GM12878 (cell line): ENCODE measurements around the gene COMMD6. TPM values are rescaled to one million over a fixed set of nuclear protein-coding genes. Genes with fewer than 3 reads are reported as not detected.

Experiments
- FOS ChIP-seq: IDR thresholded peaks from 3 replicates; pipeline ENCODE4 v1.6.1; 2011; ENCODE audit warnings: borderline replicate concordance; ENCODE audit not compliant: insufficient read length; ENCODE audit errors: extremely low read depth
- GABPA ChIP-seq: IDR thresholded peaks from 2 replicates; pipeline ENCODE4 v1.6.1; 2014; ENCODE audit warnings: antibody characterized with exemption, low read depth, mild to moderate bottlenecking, inconsistent platforms
- RUNX3 ChIP-seq: IDR thresholded peaks from 2 replicates; pipeline ENCODE4 v1.6.1; 2012; ENCODE audit warnings: low read length, inconsistent platforms
- USF2 ChIP-seq: IDR thresholded peaks from 2 replicates; pipeline ENCODE4 v1.6.1; 2011; ENCODE audit warnings: low read depth, low read length, improper control_type of control experiment, borderline replicate concordance
- WRNIP1 ChIP-seq: IDR thresholded peaks from 2 replicates; pipeline ENCODE4 v1.6.1; 2011; ENCODE audit warnings: low read depth, low read length, improper control_type of control experiment, borderline replicate concordance
- ZBTB33 ChIP-seq: fragments of 450-650 bp; IDR thresholded peaks from 2 replicates; pipeline ENCODE4 v1.6.1; 2017; ENCODE audit warnings: mild to moderate bottlenecking
- ZBTB40 ChIP-seq: fragments of 450-650 bp; IDR thresholded peaks from 2 replicates; pipeline ENCODE4 v1.6.1; 2016; ENCODE audit warnings: mild to moderate bottlenecking, moderate library complexity, borderline replicate concordance
- ZNF592 ChIP-seq: fragments of 450-650 bp; IDR thresholded peaks from 2 replicates; pipeline ENCODE4 v1.6.1; 2017; ENCODE audit warnings: mild to moderate bottlenecking, moderate library complexity
- polyA plus RNA-seq, 11 experiments: library from polyadenylated mRNA; depleted of rRNA in 4 of 11; unstranded in 6 of 11; stranded (reverse) in 5 of 11; fragments of >200 nt; fragmentation: Nextera tagmentation in 4 of 11; fragmentation: Illumina TruSeq in 1 of 11; extraction: Ambion mirVana in 4 of 11; extraction: Trizol in 1 of 11; gene quantifications; 1 replicate in 1 of 11; 2 replicates in 10 of 11; pipeline versions ENCODE4 v1.2.1 to v1.2.3, GENCODE V29; 2011 to 2016; ENCODE audit warnings: inconsistent platforms in 2 of 11, missing spikeins in 2 of 11, low read depth in 1 of 11
- total RNA-seq, 4 experiments: library from RNA; depleted of rRNA in 3 of 4; stranded (reverse); fragments of >200 nt in 3 of 4; fragmentation: Illumina TruSeq in 1 of 4; extraction: Trizol in 1 of 4; gene quantifications; 2 replicates each; pipeline versions ENCODE4 v1.2.1 to v1.2.3, GENCODE V29; 2013 to 2021
- TF ChIP-seq, protein P1 (sequence below): fragments of 450-650 bp; formaldehyde crosslinking; IDR thresholded peaks from 2 replicates; pipeline ENCODE4 v1.5.0; 2022; ENCODE audit warnings: mild to moderate bottlenecking, missing genetic modification characterization
- TF ChIP-seq, protein P2 (sequence below): fragments of 450-650 bp; formaldehyde crosslinking; IDR thresholded peaks from 2 replicates; pipeline ENCODE4 v1.4.0; 2020; ENCODE audit warnings: mild to moderate bottlenecking, moderate library complexity

The COMMD6 gene
- total and polyA plus RNA-seq, 10 of the 15 experiments (the other 5 are each of a cell fraction or from before 2014, with no cell fraction given), result 127 to 509 (median 247) TPM

DNA sequence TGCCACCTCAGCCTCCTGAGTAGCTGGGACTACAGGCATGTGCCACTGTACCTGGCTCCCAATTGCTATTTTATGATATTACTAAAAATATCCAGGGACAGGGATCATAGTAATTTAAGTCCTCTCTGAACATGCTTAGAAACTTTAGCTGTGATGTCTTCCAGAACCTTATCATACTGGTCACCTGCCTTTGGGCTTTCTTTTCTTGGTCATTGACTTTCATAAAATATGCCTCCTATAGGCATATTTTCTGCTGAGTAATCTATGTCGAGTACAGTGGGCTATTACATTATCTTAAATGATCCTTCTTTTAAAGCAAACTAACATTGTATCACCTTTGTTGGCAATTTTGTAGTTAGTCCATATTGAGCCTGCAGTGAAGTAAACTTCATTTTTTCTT, 18.2 kb upstream of the COMMD6 start (continued):
- TF ChIP-seq, protein P1, sequence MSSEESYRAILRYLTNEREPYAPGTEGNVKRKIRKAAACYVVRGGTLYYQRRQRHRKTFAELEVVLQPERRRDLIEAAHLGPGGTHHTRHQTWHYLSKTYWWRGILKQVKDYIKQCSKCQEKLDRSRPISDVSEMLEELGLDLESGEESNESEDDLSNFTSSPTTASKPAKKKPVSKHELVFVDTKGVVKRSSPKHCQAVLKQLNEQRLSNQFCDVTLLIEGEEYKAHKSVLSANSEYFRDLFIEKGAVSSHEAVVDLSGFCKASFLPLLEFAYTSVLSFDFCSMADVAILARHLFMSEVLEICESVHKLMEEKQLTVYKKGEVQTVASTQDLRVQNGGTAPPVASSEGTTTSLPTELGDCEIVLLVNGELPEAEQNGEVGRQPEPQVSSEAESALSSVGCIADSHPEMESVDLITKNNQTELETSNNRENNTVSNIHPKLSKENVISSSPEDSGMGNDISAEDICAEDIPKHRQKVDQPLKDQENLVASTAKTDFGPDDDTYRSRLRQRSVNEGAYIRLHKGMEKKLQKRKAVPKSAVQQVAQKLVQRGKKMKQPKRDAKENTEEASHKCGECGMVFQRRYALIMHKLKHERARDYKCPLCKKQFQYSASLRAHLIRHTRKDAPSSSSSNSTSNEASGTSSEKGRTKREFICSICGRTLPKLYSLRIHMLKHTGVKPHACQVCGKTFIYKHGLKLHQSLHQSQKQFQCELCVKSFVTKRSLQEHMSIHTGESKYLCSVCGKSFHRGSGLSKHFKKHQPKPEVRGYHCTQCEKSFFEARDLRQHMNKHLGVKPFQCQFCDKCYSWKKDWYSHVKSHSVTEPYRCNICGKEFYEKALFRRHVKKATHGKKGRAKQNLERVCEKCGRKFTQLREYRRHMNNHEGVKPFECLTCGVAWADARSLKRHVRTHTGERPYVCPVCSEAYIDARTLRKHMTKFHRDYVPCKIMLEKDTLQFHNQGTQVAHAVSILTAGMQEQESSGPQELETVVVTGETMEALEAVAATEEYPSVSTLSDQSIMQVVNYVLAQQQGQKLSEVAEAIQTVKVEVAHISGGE (CRISPR knock-in tag), result no peak
- TF ChIP-seq WRNIP1 (no peak), USF2 (no peak), RUNX3 (no peak), FOS (no peak), ZNF592 (no peak), ZBTB33 (no peak), ZBTB40 (no peak), GABPA (no peak)
- TF ChIP-seq, protein P2, sequence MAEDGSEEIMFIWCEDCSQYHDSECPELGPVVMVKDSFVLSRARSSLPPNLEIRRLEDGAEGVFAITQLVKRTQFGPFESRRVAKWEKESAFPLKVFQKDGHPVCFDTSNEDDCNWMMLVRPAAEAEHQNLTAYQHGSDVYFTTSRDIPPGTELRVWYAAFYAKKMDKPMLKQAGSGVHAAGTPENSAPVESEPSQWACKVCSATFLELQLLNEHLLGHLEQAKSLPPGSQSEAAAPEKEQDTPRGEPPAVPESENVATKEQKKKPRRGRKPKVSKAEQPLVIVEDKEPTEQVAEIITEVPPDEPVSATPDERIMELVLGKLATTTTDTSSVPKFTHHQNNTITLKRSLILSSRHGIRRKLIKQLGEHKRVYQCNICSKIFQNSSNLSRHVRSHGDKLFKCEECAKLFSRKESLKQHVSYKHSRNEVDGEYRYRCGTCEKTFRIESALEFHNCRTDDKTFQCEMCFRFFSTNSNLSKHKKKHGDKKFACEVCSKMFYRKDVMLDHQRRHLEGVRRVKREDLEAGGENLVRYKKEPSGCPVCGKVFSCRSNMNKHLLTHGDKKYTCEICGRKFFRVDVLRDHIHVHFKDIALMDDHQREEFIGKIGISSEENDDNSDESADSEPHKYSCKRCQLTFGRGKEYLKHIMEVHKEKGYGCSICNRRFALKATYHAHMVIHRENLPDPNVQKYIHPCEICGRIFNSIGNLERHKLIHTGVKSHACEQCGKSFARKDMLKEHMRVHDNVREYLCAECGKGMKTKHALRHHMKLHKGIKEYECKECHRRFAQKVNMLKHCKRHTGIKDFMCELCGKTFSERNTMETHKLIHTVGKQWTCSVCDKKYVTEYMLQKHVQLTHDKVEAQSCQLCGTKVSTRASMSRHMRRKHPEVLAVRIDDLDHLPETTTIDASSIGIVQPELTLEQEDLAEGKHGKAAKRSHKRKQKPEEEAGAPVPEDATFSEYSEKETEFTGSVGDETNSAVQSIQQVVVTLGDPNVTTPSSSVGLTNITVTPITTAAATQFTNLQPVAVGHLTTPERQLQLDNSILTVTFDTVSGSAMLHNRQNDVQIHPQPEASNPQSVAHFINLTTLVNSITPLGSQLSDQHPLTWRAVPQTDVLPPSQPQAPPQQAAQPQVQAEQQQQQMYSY (CRISPR knock-in tag), result no peak
